Activated CD4-positive, alpha-beta T cell treated with anti-CD3 and anti-CD28 coated beads, Interleukin-2, amount 10 ng/mL, durations not matched to agents 24 days and 14 days (primary cell): Measurements from ENCODE around the gene RXFP1. TPM values are rescaled to one million over a fixed set of nuclear protein-coding genes. Genes with fewer than 3 reads are reported as not detected.

Experiments
- DNase-seq: peaks from one replicate; pipeline ENCODE4 v3.0.0; 2022
- H3K27ac Mint-ChIP-seq: one replicate; pipeline ENCODE4 v1.8.0; 2022; ENCODE audit warnings: mild to moderate bottlenecking, mixed read lengths
- H3K27me3 Mint-ChIP-seq: one replicate; pipeline ENCODE4 v1.8.0; 2022; ENCODE audit warnings: mixed read lengths
- H3K36me3 Mint-ChIP-seq: one replicate; pipeline ENCODE4 v1.8.0; 2022; ENCODE audit warnings: low read depth, mild to moderate bottlenecking, mixed read lengths
- H3K4me1 Mint-ChIP-seq: one replicate; pipeline ENCODE4 v1.8.0; 2021; ENCODE audit warnings: mixed read lengths
- H3K4me3 Mint-ChIP-seq: one replicate; pipeline ENCODE4 v1.8.0; 2022; ENCODE audit warnings: mild to moderate bottlenecking, moderate library complexity, mixed read lengths
- H3K9me3 Mint-ChIP-seq: one replicate; pipeline ENCODE4 v1.8.0; 2021; ENCODE audit warnings: mixed read lengths
- intact Hi-C: fragments of 100-400 bp; cut with micrococcal nuclease; formaldehyde crosslinking; loops from one replicate; pipeline ENCODE4 v1.15.1; 2023
- total RNA-seq: library from RNA; stranded (reverse); gene quantifications from 2 replicates; pipeline ENCODE4 v1.2.3, GENCODE V29; 2022

The RXFP1 gene
- total RNA-seq, 1 donor from 2014 or later, result not detected

- no peak for DNase-seq
These were observed 11.0 kb downstream of the RXFP1 start for GRCh38 chr4:158532556-158533231.

GRCh38 chr4:158534727-158535126 is 13.0 kb downstream of the RXFP1 start:
- H3K27ac Mint-ChIP-seq, result no peak overlapping the region
- no peak for DNase-seq
- no peak overlapping the region for H3K4me3 Mint-ChIP-seq
- no peaks in the 10 kb centered on the region for H3K36me3 Mint-ChIP-seq
- intact Hi-C loops, result no loop called here
- peaks cover 4% of the 10 kb centered on the region for H3K4me1 Mint-ChIP-seq
- H3K27me3 Mint-ChIP-seq, result no peaks in the 10 kb centered on the region
- peaks cover 6% of the 10 kb centered on the region for H3K9me3 Mint-ChIP-seq

More at GRCh38 chr4:158532556-158533231, 11.0 kb downstream of the RXFP1 start:
- Mint-ChIP-seq H3K9me3 (peaks cover 6% of the 10 kb centered on the region), H3K27me3 (no peaks in the 10 kb centered on the region), H3K4me3 (no peak overlapping the region), H3K36me3 (no peaks in the 10 kb centered on the region), H3K27ac (no peak overlapping the region), H3K4me1 (peaks cover 4% of the 10 kb centered on the region)
- intact Hi-C loops, result no loop called here

- H3K27ac Mint-ChIP-seq, result peak overlapping the region; percentile 77
- no peaks in the 10 kb centered on the region for H3K27me3 Mint-ChIP-seq
- H3K4me1 Mint-ChIP-seq, result peaks cover 4% of the 10 kb centered on the region
- H3K4me3 Mint-ChIP-seq, result no peak overlapping the region
- H3K36me3 Mint-ChIP-seq, result no peaks in the 10 kb centered on the region
- peaks cover 6% of the 10 kb centered on the region for H3K9me3 Mint-ChIP-seq
- no peak for DNase-seq
- intact Hi-C loops, result no loop called here
These were observed 13.5 kb downstream of the RXFP1 start for GRCh38 chr4:158535130-158535614.

- no peaks in the 10 kb centered on the region for H3K36me3 Mint-ChIP-seq
These were observed 15.2 kb downstream of the RXFP1 start for GRCh38 chr4:158536833-158537232.

GRCh38 chr4:158538176-158538575 is 16.5 kb downstream of the RXFP1 start:
- H3K4me3 Mint-ChIP-seq, result no peak overlapping the region
- peaks cover 6% of the 10 kb centered on the region for H3K9me3 Mint-ChIP-seq
- no peak overlapping the region for H3K27ac Mint-ChIP-seq
- H3K4me1 Mint-ChIP-seq, result peaks cover 8% of the 10 kb centered on the region
- no peaks in the 10 kb centered on the region for H3K36me3 Mint-ChIP-seq
- intact Hi-C loops, result no loop called here
- DNase-seq, result no peak
- no peaks in the 10 kb centered on the region for H3K27me3 Mint-ChIP-seq

More at GRCh38 chr4:158536833-158537232, 15.2 kb downstream of the RXFP1 start:
- no peak overlapping the region for H3K27ac Mint-ChIP-seq
- no peak overlapping the region for H3K4me3 Mint-ChIP-seq
- peaks cover 4% of the 10 kb centered on the region for H3K4me1 Mint-ChIP-seq
- no peaks in the 10 kb centered on the region for H3K27me3 Mint-ChIP-seq
- no peak for DNase-seq
- intact Hi-C loops, result no loop called here
- peaks cover 6% of the 10 kb centered on the region for H3K9me3 Mint-ChIP-seq

GRCh38 chr4:158538911-158539310 is 17.2 kb downstream of the RXFP1 start:
- Mint-ChIP-seq H3K27ac (no peak overlapping the region), H3K9me3 (peaks cover 9% of the 10 kb centered on the region), H3K4me3 (no peak overlapping the region), H3K4me1 (peaks cover 8% of the 10 kb centered on the region), H3K27me3 (no peaks in the 10 kb centered on the region), H3K36me3 (no peaks in the 10 kb centered on the region)
- intact Hi-C loops, result no loop called here
- DNase-seq, result no peak

GRCh38 chr4:158540125-158540907 is 18.6 kb downstream of the RXFP1 start:
- no peak overlapping the region for H3K27ac Mint-ChIP-seq
- H3K27me3 Mint-ChIP-seq, result no peaks in the 10 kb centered on the region
- DNase-seq, result no peak
- intact Hi-C loops, result no loop called here
- H3K9me3 Mint-ChIP-seq, result peaks cover 4% of the 10 kb centered on the region
- H3K36me3 Mint-ChIP-seq, result no peaks in the 10 kb centered on the region
- H3K4me3 Mint-ChIP-seq, result no peak overlapping the region
- peaks cover 4% of the 10 kb centered on the region for H3K4me1 Mint-ChIP-seq

GRCh38 chr4:158541506-158541905 is 19.8 kb downstream of the RXFP1 start:
- Mint-ChIP-seq H3K9me3 (peaks cover 3% of the 10 kb centered on the region), H3K27ac (no peak overlapping the region), H3K4me1 (peaks cover 4% of the 10 kb centered on the region), H3K36me3 (no peaks in the 10 kb centered on the region), H3K4me3 (no peak overlapping the region), H3K27me3 (no peaks in the 10 kb centered on the region)
- intact Hi-C loops, result no loop called here
- DNase-seq, result no peak

- intact Hi-C loops, result no loop called here
- H3K27me3 Mint-ChIP-seq, result peaks cover 1% of the 10 kb centered on the region
- peaks cover 12% of the 10 kb centered on the region for H3K9me3 Mint-ChIP-seq
- H3K4me1 Mint-ChIP-seq, result peaks cover 4% of the 10 kb centered on the region
- no peak overlapping the region for H3K27ac Mint-ChIP-seq
- H3K4me3 Mint-ChIP-seq, result no peak overlapping the region
- DNase-seq, result no peak
- no peaks in the 10 kb centered on the region for H3K36me3 Mint-ChIP-seq
These were observed 21.5 kb downstream of the RXFP1 start for GRCh38 chr4:158543191-158543590.

- Mint-ChIP-seq H3K27ac (no peak overlapping the region), H3K4me1 (peaks cover 4% of the 10 kb centered on the region), H3K36me3 (no peaks in the 10 kb centered on the region), H3K9me3 (peaks cover 12% of the 10 kb centered on the region), H3K27me3 (peaks cover 1% of the 10 kb centered on the region), H3K4me3 (no peak overlapping the region)
- no peak for DNase-seq
- intact Hi-C loops, result no loop called here
These were observed 22.5 kb downstream of the RXFP1 start for GRCh38 chr4:158544141-158544540.

GRCh38 chr4:158553364-158553763 is 31.7 kb downstream of the RXFP1 start:
- no peak overlapping the region for H3K27ac Mint-ChIP-seq
- no peaks in the 10 kb centered on the region for H3K4me1 Mint-ChIP-seq
- H3K9me3 Mint-ChIP-seq, result no peaks in the 10 kb centered on the region
- intact Hi-C loops, result no loop called here
- no peak overlapping the region for H3K4me3 Mint-ChIP-seq
- no peak for DNase-seq
- H3K27me3 Mint-ChIP-seq, result peaks cover 10% of the 10 kb centered on the region
- no peaks in the 10 kb centered on the region for H3K36me3 Mint-ChIP-seq

- H3K4me3 Mint-ChIP-seq, result no peak overlapping the region
- H3K36me3 Mint-ChIP-seq, result no peaks in the 10 kb centered on the region
- peaks cover 15% of the 10 kb centered on the region for H3K27me3 Mint-ChIP-seq
- no peak for DNase-seq
- H3K4me1 Mint-ChIP-seq, result no peaks in the 10 kb centered on the region
- intact Hi-C loops, result no loop called here
- no peak overlapping the region for H3K27ac Mint-ChIP-seq
- no peaks in the 10 kb centered on the region for H3K9me3 Mint-ChIP-seq
These were observed 38.6 kb downstream of the RXFP1 start for GRCh38 chr4:158560284-158560683.

- H3K27me3 Mint-ChIP-seq, result peaks cover 6% of the 10 kb centered on the region
- no peaks in the 10 kb centered on the region for H3K4me1 Mint-ChIP-seq
- intact Hi-C loops, result no loop called here
- no peaks in the 10 kb centered on the region for H3K36me3 Mint-ChIP-seq
- H3K27ac Mint-ChIP-seq, result no peak overlapping the region
- H3K9me3 Mint-ChIP-seq, result no peaks in the 10 kb centered on the region
- no peak overlapping the region for H3K4me3 Mint-ChIP-seq
- DNase-seq, result no peak
These were observed 45.2 kb downstream of the RXFP1 start for GRCh38 chr4:158566860-158567259.

- intact Hi-C loops, result no loop called here
- no peak for DNase-seq
- Mint-ChIP-seq H3K4me3 (no peak overlapping the region), H3K27ac (no peak overlapping the region), H3K36me3 (no peaks in the 10 kb centered on the region), H3K27me3 (peaks cover 1% of the 10 kb centered on the region), H3K9me3 (no peaks in the 10 kb centered on the region), H3K4me1 (no peaks in the 10 kb centered on the region)
These were observed 50.1 kb downstream of the RXFP1 start for GRCh38 chr4:158571736-158572135.
